K562 treated with DMSO at 1 percent for 12 hours (cell line): Measurements from ENCODE around the gene UBL5. TPM values are rescaled to one million over a fixed set of nuclear protein-coding genes. Genes with fewer than 3 reads are reported as not detected.

ENCODE experiments used
- total RNA-seq: library from RNA; unstranded; fragments of 300-600 nt; gene quantifications from 2 replicates; pipeline ENCODE4 v1.2.3, GENCODE V29; 2022; ENCODE audit not compliant: insufficient read depth

Gene UBL5
- total RNA-seq, result 596 and 885 TPM in 2 replicates

GRCh38 chr19:9827289-9828238 is at the start of gene UBL5:
Gene UBL5 (plus strand): TSS chr19:9827918. CDS start chr19:9828338, 420 bp downstream.

GRCh38 chr19:9818734-9819595 is 8.8 kb upstream of the UBL5 start, which contains the start of gene FBXL12:
Gene FBXL12 (minus strand): TSS chr19:9819079. CDS start chr19:9818813, 266 bp downstream.

GRCh38 chr19:9834726-9835506 is 7.2 kb downstream of the UBL5 start, which contains the start of gene PIN1:
Gene PIN1 (plus strand): TSS chr19:9835318. CDS start chr19:9835345, 27 bp downstream.

Other genes with a start within 250 kb of the UBL5 start
- gene ZNF121, start 243.4 kb upstream of the UBL5 start, total RNA-seq, result 3.5 and 11.4 TPM in 2 replicates
- 4.9 and 23.0 TPM in 2 replicates for gene ZNF561, start 206.7 kb upstream of the UBL5 start, total RNA-seq
- gene ZNF562, start 152.8 kb upstream of the UBL5 start, total RNA-seq, result 1.1 and 6.9 TPM in 2 replicates
- gene ZNF846, start 59.2 kb upstream of the UBL5 start, total RNA-seq, result 7.1 and 14.3 TPM in 2 replicates
- 29.9 and 53.3 TPM in 2 replicates for gene FBXL12, start 8.8 kb upstream of the UBL5 start, total RNA-seq
- 148 and 176 TPM in 2 replicates for gene PIN1, start 7.4 kb downstream of the UBL5 start, total RNA-seq
- gene OLFM2, start 108.6 kb downstream of the UBL5 start, total RNA-seq, result not detected in 2 replicates
- gene COL5A3, start 182.6 kb downstream of the UBL5 start, total RNA-seq, result not detected in 2 replicates
- gene RDH8, start 185.6 kb downstream of the UBL5 start, total RNA-seq, result not detected in 2 replicates